ENCODE data around the gene SGCA.

DNA sequence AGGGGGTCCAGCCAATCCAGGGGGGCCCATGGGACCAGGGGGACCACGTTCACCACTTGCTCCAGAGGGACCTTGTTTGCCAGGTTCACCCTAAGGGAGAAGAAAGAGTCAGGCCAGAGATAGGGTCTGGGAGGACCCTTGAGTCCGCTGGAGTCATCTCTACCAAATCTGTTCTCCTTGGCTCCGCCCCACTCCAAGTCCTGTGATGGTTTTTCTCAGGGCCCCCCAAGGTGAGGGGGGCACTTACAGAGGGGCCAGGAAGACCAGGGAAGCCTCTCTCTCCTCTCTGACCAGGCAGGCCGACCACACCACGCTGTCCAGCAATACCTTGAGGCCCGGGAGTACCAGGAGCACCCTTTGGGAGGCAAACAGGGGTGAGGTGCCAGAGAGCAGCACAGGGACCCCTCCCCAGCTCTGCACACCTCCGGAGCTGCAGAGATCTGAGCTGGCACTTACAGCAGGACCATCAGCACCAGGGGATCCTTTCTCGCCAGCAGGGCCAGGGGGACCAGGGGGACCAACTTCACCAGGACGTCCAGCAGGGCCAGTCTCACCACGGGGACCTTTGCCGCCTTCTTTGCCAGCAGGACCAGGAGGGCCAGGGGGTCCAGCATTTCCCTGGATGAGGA lies 23.2 kb downstream of the SGCA start:
- no peak for TF ChIP-seq POLR2AphosphoS5 (IDR thresholded peaks at IDR 0.05)
- no peak for TF ChIP-seq POLR2A (IDR thresholded peaks at IDR 0.05)
- TF ChIP-seq, protein P1, sequence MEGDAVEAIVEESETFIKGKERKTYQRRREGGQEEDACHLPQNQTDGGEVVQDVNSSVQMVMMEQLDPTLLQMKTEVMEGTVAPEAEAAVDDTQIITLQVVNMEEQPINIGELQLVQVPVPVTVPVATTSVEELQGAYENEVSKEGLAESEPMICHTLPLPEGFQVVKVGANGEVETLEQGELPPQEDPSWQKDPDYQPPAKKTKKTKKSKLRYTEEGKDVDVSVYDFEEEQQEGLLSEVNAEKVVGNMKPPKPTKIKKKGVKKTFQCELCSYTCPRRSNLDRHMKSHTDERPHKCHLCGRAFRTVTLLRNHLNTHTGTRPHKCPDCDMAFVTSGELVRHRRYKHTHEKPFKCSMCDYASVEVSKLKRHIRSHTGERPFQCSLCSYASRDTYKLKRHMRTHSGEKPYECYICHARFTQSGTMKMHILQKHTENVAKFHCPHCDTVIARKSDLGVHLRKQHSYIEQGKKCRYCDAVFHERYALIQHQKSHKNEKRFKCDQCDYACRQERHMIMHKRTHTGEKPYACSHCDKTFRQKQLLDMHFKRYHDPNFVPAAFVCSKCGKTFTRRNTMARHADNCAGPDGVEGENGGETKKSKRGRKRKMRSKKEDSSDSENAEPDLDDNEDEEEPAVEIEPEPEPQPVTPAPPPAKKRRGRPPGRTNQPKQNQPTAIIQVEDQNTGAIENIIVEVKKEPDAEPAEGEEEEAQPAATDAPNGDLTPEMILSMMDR (IDR thresholded peaks at IDR 0.05) = no peak
- no peak for TF ChIP-seq EP300 (IDR thresholded peaks at IDR 0.05)

Data from suprapubic skin (tissue), 4 donors.